ENCODE results near the gene FGD4. TPM values are rescaled to one million over a fixed set of nuclear protein-coding genes. Genes with fewer than 3 reads are reported as not detected.

FGD4 gene
- total and polyA plus RNA-seq, 9 of the 15 experiments (the other 6 are each of a cell fraction or from before 2014, with no cell fraction given): 0.05 to 0.51 (median 0.27) TPM

- no peaks in the 10 kb centered on the region for H3K79me2 ChIP-seq (ENCODE audit: control insufficient read depth, insufficient read depth, low read length)
- H3K27ac ChIP-seq (ENCODE audit: extremely low read depth, low read depth, low read length): no peak overlapping the region
- intact Hi-C loops (cut with micrococcal nuclease): no loop called here
- ChIA-PET CTCF (ENCODE audit: low intra/inter-chr PET ratio) (no interaction called here), POLR2A (no interaction called here)
- H3K36me3 ChIP-seq (ENCODE audit: control insufficient read depth, insufficient read depth, low read length): no peaks in the 10 kb centered on the region
- H2AFZ ChIP-seq (ENCODE audit: low read depth, low read length): no peak overlapping the region
- ATAC-seq (no peak), FAIRE-seq (no peak), DNase-seq (ENCODE audit: extremely low read depth in 1 of 4, low spot score in 3 of 4) (no peak)
- peaks cover 19 to 32% of the 10 kb centered on the region in 2 experiments; a peak in 4 of 5 replicates for H3K27me3 ChIP-seq (ENCODE audit: control insufficient read depth in 2 of 2, insufficient read depth in 2 of 2, low read length in 2 of 2)
- H3K9ac ChIP-seq (ENCODE audit: insufficient read depth in 1 of 2, low read depth in 2 of 2, low read length in 2 of 2): no peak overlapping the region
- no TSS peak for BruUV-seq (replicated peaks)
- in situ Hi-C loops (cut with MboI): no loop called here
- H3K4me3 ChIP-seq: no peak overlapping the region
- no peaks in the 10 kb centered on the region for H3K9me1 ChIP-seq (ENCODE audit: control insufficient read depth, insufficient read depth, low read length)
- WGBS (ENCODE audit: insufficient coverage, low coverage, missing lambda C conversion rate): 3% methylated on average over 9 of the region's 9 CpGs
- H4K20me1 ChIP-seq (replicated peaks; ENCODE audit: control insufficient read depth, insufficient read depth, low read length): no peaks in the 10 kb centered on the region
- no peaks in the 10 kb centered on the region for H3K9me3 ChIP-seq (replicated peaks; ENCODE audit: control insufficient read depth, insufficient read depth, low read depth, low read length)
- H3K4me1 ChIP-seq (replicated peaks in 1 of 2; ENCODE audit: control insufficient read depth in 2 of 2, insufficient read depth in 2 of 2, low read length in 2 of 2): no peaks in the 10 kb centered on the region
- TF ChIP-seq ERF (CRISPR knock-in tag; IDR thresholded peaks at IDR 0.05) (no peak), ZBTB8A (IDR thresholded peaks at IDR 0.05; ENCODE audit: partially characterized antibody) (no peak), FOSL1 (tag; conservative IDR thresholded peaks at IDR 0.05) (no peak), MCM3 (IDR thresholded peaks at IDR 0.05) (no peak), ZNF347 (CRISPR knock-in tag; IDR thresholded peaks at IDR 0.05; ENCODE audit: low read depth) (no peak), CSDE1 (IDR thresholded peaks at IDR 0.05) (no peak), ZNF644 (tag; IDR thresholded peaks at IDR 0.05; ENCODE audit: low read depth) (no peak), ZNF24 (IDR thresholded peaks at IDR 0.05) (no peak), CXXC5 (CRISPR knock-in tag; IDR thresholded peaks at IDR 0.05) (no peak)
- no peak overlapping the region for H3K4me2 ChIP-seq (ENCODE audit: insufficient read depth, low read length)
Measured at GRCh38 chr12:32440120-32440865, 40.9 kb downstream of the FGD4 start.

Measured in K562 (cell line).